Measurements from ENCODE around the gene AVPR2.

The AVPR2 gene

DNA sequence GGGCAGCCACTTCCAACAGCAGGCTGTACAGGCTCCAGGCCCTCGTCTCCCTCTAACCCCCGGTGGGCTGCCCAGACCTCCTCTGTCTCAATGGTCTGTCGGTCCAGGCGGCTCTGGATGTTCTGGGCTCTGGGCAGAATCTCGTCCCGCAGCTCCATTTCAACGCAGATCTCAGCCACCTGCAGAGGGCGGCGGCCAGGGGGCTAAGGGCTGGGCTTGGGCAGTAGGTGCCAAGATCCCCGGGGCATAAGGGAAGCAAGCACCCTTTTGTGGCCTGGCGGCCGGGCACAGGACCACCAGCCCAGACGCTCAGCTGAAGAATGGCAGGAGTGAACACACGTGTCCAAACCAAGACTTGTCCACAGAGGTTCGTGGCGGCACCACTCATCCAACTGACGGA lies 9.2 kb downstream of the AVPR2 start:
- no peak for DNase-seq (ENCODE audit: low read depth)

DNA sequence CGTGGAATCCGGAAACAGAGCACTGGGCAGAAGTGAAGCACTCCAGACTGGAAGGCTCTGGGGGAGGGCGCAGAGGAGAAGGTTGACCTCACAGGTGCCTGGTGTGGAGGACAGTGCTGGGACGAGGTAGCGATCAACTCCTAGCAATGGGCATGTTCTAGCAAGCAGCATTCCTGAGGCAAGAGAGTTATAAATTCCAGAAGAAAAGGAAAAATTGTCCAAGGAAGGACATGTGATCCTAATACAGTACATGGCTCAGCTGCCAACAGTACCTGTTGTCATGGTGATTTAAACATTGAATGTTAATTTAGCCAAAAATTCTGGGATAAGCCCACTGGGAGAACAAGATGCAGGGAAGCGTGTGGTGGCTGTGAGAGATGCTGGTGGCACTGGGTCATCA lies 13.4 kb downstream of the AVPR2 start:
- no peak for DNase-seq (ENCODE audit: low read depth)

DNA sequence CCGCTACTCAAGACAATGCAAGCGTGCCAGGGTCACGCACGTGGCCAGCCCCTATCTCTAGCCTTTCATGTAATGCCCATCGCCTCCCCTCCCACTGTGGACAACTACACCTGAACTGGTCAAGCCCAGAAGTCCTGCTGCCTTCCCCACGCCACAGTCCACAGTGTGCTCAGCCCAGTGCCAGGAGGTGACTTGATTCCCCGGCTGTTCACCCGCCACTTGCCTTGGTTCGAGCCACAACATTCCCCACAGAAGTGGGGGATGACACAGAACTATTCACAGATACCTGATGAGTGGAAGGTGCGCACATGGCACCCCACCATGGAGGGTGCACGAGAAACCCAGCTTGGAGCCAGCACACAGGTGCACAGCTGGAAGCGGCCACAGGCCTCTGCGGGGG lies 14.8 kb downstream of the AVPR2 start:
- no peak for DNase-seq (ENCODE audit: low read depth)

- no peak for DNase-seq (ENCODE audit: low read depth)
Measured at GRCh38 chrX:153920546-153920945, 16.1 kb downstream of the AVPR2 start.

DNA sequence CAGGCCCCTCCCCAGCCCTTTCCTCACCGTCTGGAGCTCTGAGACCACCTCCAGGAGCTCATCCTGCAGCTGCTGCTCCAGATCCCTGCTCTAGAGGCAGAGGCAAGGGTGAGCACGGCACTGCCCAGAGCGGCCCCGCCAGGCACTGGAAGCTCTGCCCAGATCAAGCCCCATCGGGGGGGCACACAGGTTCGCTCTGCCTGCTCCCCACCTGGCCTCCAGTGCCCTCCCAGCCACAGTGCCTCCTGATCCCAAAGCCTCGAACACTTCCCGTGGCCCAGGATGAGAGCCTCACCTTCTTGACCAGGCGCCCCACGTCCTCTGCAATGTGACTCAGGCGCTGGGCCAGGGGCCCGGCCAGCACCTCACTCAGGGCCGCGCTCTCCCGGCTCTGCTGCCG lies 16.6 kb downstream of the AVPR2 start:
- no peak for DNase-seq (ENCODE audit: low read depth)

DNA sequence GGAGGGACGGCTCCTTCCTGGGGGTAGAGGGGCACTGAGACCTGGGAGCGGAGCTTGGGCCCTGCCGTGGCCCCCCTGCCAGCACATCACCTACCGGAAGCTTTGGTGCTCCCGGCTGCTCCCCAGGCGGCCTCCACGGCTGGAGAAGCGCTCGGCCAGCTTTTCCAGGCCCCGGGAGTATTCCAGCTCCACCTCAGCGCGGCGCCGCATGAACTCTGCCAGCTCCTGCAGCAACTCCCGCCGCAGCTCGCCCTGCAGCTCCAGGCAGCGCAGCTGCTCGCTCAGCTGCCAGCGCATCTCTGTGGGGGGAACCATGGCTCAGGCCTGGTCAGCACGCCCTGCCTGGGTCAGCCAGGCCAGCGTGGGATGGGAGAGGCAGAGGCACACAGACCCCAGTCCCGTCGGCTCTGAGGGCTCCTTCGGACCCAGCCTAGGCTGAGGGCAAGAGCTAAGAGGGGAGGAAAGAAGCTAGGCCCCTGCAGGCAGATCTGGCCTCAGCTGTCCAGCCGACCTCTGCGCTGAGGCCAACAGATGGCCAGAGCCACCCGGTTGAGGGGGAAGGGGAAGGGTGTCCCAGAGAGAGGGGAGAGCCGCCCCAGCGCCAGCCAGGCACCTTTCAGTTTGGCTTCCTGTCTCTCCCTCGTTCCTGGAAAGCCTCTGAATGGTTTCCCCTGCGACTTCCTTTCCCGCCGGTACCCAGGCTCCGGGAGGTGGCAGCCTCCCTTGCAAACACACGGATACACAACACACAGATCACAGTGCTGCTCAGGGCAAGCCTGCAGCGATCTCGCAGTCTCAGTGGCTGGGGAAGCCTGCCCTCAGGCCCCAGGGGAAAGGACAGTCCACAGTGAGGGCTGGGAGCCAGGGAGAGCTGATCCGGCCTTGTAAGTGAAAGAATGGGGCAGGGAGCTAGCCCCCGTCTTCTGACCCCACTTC lies 17.3 kb downstream of the AVPR2 start:
- DNase-seq (ENCODE audit: low read depth): no peak

DNA sequence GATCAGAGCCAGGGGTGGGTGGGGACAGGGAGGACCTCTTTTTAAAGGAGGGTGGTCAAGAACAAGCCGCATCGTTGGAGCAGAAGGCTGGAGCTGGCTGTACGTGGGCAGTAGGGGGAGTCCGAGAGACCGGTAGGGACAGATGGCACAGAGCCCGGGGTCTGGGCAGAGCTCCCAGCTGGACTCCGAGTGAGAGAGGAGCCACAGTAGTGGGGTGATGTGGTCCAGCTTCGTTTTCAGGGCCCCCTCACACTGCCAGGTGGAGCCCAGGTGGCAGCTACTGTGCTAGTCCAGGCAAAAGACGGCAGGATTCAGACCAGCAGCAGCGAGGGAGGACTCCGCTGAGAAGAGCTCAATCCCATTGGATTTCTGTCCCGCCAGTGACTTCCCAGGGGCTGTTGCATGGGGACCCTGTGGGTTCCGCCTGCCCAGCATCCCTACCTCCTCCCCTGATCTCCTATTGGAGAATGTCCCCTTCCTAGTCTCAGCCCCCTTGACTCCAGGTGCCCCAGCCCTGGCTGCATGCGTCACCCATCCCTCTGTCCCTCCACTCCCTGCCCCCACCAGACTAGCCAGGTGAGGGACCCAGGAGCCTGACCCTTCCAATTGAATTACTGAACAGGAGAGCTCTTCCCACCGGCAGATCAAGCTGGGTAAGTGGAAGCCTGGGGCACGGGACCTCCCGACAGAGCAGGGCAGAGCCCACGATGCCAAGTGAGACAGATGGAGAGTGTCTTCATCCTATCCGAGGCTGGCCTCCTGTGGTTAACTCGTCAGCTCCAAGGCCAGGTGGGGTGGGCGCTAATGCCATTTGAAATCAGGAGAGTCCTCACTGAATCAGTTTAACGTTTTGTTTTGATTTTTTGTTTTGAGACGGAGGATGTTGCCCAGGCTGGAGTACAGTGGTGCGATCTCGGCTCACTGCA lies 18.7 kb downstream of the AVPR2 start:
- peak; percentile 63 for DNase-seq (ENCODE audit: low read depth)

- DNase-seq (ENCODE audit: low read depth): peak; percentile 61
Measured at GRCh38 chrX:153924149-153924861, 19.8 kb downstream of the AVPR2 start.

- DNase-seq (ENCODE audit: low read depth): no peak
Measured at GRCh38 chrX:153925387-153925738, 20.9 kb downstream of the AVPR2 start.

- no peak for DNase-seq (ENCODE audit: low read depth)
Measured at GRCh38 chrX:153925739-153926551, 21.5 kb downstream of the AVPR2 start, which contains the start of gene ARHGAP4. TSS of gene ARHGAP4 (minus strand) at chrX:153926264. CDS start at chrX:153926202, 62 bp downstream.

DNA sequence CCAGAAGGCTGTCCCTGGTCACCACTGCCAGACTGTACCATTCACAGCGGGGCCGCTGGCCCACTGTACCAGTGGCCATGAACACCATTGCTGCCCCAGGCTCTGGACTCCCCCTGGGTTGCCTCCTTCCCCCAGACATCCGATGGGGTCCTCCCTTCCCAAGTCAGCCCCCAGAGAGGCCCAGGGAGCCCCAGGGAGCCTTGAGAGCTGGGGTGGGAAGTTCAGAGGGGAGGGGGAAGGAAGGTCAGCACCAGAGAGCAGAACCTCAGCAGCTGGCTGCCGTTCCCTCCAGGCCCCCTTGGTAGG lies 22.0 kb downstream of the AVPR2 start:
- DNase-seq (ENCODE audit: low read depth): no peak

DNA sequence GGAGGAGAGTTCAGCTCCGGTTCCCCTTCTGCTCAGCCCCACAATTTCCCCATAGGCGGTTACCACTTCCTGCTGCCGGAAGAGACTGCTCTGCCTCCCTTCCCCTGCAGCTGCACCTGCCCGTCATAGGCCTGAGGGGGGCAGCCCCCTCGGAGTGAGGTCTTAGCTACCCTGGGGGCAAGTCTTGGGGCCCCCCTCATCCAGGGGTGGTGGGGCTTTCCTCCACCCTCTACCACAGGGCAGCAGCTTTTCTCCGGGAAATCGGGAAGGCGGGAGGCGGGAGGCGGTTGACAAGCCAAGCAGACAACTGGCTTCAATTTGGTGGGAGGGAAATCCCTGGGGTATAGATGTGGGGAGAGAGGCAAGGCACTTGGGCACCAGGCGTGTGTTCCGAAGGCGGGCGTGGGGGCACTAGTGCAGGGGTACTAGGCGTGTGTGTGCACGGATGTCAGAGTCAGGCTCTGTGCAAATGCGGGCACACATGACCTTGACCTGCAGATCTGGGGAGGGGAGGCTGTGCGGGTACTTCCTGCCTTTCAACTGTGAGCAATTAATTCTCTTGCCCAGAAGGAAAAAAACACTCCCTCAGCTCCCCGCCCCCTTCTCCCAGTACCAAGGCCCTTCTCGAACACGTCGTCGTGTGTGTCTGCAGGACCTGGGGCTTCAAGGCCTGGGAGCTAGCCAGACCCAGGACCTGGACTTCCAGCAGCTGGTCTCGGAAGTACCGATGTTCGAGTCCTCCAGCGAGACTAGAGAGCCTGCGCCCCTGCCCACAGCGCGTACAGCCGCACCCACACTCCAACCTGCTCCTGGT lies 22.6 kb downstream of the AVPR2 start:
- DNase-seq (ENCODE audit: low read depth): peak; percentile 35

GRCh38 chrX:153927672-153927921 lies 23.1 kb downstream of the AVPR2 start:
- no peak for DNase-seq (ENCODE audit: low read depth)

DNA sequence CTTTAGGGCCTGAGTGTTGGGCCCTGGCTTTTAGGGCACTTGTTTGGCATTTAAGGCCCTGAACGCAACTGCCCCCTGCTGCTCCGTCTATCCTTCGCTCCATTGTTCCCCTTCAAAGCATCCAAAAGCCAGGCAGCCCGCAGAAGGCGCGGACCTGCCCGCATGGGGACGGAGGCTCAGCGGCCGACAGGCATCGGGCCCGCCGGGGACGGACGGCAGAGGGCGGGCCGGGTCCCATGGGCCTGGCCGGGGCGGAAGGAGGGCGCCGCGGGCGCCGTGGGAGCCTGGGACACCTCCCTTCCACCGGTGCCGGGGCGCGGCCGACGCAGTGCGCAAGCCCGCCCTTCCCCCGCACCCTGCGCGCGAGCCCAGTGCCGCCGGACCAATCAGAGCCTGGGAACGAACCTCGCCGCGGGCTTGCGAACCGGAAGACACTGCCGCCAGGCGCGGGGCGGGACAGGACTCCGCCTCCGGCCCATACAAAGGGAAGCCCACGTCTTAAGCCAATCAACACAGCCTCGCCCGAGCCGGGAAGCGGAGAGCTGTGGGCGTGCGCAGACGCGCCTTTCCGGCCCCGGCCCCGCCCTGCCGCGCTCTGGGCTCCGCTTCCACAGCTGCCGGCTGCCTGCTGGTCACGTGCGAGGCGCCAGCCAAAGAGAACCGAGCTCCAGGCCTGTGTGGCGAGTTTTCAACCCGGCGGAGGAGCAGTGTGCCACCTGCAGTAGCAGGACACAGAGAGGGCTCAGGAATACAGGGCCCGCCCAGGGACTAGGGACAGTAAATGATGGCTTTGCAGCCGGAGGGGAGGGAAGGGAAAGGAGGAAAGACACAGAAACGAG lies 23.7 kb downstream of the AVPR2 start:
- DNase-seq (ENCODE audit: low read depth): peak; percentile 96

GRCh38 chrX:153928846-153929245 lies 24.4 kb downstream of the AVPR2 start:
- no peak for DNase-seq (ENCODE audit: low read depth)

- no peak for DNase-seq (ENCODE audit: low read depth)
Measured at GRCh38 chrX:153929576-153929975, 25.1 kb downstream of the AVPR2 start.

DNA sequence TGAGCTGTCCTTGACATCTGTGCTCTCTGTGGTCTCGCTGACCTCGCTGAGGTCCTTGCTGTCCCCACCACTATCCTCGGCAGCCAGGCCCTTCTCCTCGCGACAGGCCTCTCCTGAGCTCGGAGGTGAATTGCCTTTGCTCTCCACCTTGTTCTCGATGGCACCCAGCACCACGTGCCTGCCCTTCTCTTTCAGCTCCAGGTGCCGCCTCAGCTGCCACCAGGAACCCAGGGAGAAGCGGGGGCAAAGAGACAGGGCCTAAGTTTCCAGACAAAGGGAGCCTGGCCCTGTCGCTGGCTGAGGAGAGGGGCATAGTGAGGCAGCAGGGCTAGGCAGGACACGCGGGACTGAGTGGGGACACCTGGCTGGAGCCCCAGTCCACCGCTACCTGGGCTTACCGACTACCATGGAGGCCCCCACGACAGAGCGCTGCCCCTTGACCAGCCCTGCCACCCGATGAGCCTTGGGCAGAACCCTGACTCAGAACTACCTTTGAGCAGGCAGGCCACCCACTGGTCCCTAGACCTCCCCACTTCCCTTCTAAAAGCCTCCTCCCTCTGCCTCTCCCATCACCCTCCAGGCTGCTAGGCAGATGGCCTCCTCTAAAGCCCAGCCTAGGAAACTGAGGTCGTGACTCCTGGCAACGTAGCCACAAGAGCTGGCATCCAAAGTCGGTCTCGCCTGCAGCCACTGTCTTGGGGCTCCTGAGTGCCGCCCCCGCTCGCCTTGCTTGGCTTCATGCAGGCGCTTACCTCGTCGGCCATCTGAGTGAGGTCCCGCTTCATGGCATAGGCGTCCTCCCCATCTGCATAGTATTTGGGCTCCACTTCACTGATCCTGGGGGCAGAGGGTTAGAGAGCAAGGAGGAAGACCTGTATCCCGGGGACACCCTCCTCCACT lies 25.8 kb downstream of the AVPR2 start:
- DNase-seq (ENCODE audit: low read depth): no peak

DNA sequence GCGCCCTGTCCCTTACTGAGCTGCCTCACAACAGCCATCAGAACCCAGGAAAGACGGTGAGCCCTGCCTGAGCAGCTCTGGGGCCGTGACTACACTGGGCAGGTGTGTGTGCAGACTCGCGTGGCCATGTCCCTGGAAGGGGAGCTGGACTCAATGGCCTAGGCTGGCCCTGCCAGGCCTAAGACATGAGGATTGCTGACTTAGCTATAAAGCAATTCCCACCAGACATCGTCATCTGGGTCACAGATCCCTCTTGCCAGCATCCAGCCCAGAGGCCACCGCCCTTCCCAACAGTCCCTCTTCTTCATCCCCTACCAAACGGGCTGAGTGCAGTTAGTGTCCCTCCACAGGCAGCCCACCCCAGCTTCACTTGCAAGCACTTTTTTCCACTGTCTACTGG lies 26.7 kb downstream of the AVPR2 start:
- DNase-seq (ENCODE audit: low read depth): no peak

DNA sequence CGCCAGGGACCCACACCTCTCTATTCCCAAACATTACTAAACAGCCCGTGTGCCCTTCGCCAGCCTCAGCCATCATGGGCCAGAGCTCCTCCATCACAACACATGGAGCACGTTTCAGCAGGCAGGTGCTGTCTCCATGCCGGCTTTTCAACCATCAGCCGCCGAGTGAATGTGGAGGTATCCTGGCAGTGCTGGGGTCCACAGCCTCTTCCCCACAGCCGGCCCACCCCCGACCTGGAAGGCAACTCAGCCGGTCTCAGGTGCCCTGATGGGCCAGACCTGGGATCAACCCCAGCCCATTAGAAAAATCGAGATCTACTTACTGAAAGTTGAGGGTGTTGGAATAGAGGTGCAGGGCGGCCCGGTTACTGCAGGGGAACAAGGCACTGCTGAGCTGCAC lies 27.3 kb downstream of the AVPR2 start:
- no peak for DNase-seq (ENCODE audit: low read depth)

Data from ELR (cell line).